NCI-H1092 treated with DMSO at 0.1 percent for 48 hours (cell line): ENCODE results near the gene B4GAT1.
"Not testable (repeated sequence)": the region's sequence is repeated elsewhere in the genome, so short reads cannot be mapped to it uniquely, and the experiment has no call there.

Source experiments
- DNase-seq: peaks from one replicate; lab custom pipeline; 2025; lab: John Stamatoyannopoulos, UW

Gene B4GAT1

GRCh38 chr11:66347425-66348276 is at the start of gene B4GAT1:
TSS of gene B4GAT1 (minus strand) at chr11:66347629. CDS start at chr11:66347545, 84 bp downstream.
- DNase-seq = peak; percentile 92

- DNase-seq = no peak
These were observed 46.5 kb upstream of the B4GAT1 start for GRCh38 chr11:66393954-66394353.

- DNase-seq = no peak
These were observed 43.9 kb upstream of the B4GAT1 start for GRCh38 chr11:66391322-66391721.

- peak; percentile 70 for DNase-seq
These were observed 41.5 kb upstream of the B4GAT1 start for GRCh38 chr11:66388780-66389386.

- peak; percentile 66 for DNase-seq
These were observed 39.0 kb upstream of the B4GAT1 start for GRCh38 chr11:66386171-66387069.

GRCh38 chr11:66384316-66384715 is 36.9 kb upstream of the B4GAT1 start:
- DNase-seq = not testable (repeated sequence)

GRCh38 chr11:66380264-66380663 is 32.8 kb upstream of the B4GAT1 start:
- DNase-seq = not testable (repeated sequence)

GRCh38 chr11:66373690-66374287 is 26.4 kb upstream of the B4GAT1 start:
- not testable (repeated sequence) for DNase-seq

- no peak for DNase-seq
These were observed 25.8 kb upstream of the B4GAT1 start for GRCh38 chr11:66373265-66373664.

- peak; percentile 80 for DNase-seq
These were observed 24.4 kb upstream of the B4GAT1 start, which contains the start of gene SLC29A2 for GRCh38 chr11:66371627-66372415. TSS of gene SLC29A2 (minus strand) at chr11:66371760. CDS start at chr11:66371591, 169 bp downstream.

GRCh38 chr11:66369073-66369894 is 21.9 kb upstream of the B4GAT1 start:
- DNase-seq = no peak

- DNase-seq = no peak
These were observed 21.1 kb upstream of the B4GAT1 start for GRCh38 chr11:66368484-66368883.

GRCh38 chr11:66367561-66368312 is 20.3 kb upstream of the B4GAT1 start:
- no peak for DNase-seq

- no peak for DNase-seq
These were observed 19.5 kb upstream of the B4GAT1 start for GRCh38 chr11:66366844-66367477.

GRCh38 chr11:66365711-66366619 is 18.5 kb upstream of the B4GAT1 start:
- no peak for DNase-seq

GRCh38 chr11:66365166-66365565 is 17.7 kb upstream of the B4GAT1 start:
- DNase-seq = no peak

- DNase-seq = no peak
These were observed 16.5 kb upstream of the B4GAT1 start for GRCh38 chr11:66363805-66364535.
